ENCODE data around the gene GINS1. TPM values are rescaled to one million over a fixed set of nuclear protein-coding genes. Genes with fewer than 3 reads are reported as not detected.

GINS1 gene
- total and polyA plus RNA-seq, 2 experiments from 2014 or later = 32.0 to 65.4 TPM

DNA sequence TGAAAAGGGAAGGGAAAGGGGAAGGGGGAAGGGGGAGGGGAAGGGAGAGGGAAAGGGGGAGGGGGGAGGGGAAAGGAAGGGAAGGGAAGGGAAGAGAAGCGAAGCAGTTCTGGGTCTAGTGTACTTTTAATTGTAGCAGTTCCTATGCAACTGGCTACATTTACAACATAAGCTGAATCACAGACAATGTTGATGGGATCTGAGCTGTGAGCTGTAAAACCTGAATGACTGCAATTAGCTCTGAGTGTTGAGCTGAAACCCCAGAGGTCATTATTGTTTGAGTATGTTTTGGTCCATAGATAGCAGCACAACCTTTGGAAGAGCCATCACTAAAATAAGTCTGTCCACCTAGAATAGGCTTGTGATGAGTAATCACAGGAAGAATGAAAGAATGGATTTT, 9.7 kb upstream of the GINS1 start (continued):
- TF ChIP-seq CTCF (conservative IDR thresholded peaks at IDR 0.05; ENCODE audit: low read depth in 2 of 2) = no peak
- no peak for TF ChIP-seq STAT1 (IDR thresholded peaks at IDR 0.05; ENCODE audit: unreplicated experiment)
- no peak for TF ChIP-seq EZH2 (IDR thresholded peaks at IDR 0.05; ENCODE audit: low read depth, unreplicated experiment)
- TF ChIP-seq ZNF331 (CRISPR knock-in tag; IDR thresholded peaks at IDR 0.05; ENCODE audit: low read depth) = no peak
- no peak for TF ChIP-seq JUNB (IDR thresholded peaks at IDR 0.05; ENCODE audit: unreplicated experiment)
- TF ChIP-seq POLR2AphosphoS5 (IDR thresholded peaks at IDR 0.05; ENCODE audit: low read depth) = no peak
- no peak for TF ChIP-seq CREB1 (CRISPR knock-in tag; IDR thresholded peaks at IDR 0.05; ENCODE audit: low read depth)
- TF ChIP-seq, protein P1, sequence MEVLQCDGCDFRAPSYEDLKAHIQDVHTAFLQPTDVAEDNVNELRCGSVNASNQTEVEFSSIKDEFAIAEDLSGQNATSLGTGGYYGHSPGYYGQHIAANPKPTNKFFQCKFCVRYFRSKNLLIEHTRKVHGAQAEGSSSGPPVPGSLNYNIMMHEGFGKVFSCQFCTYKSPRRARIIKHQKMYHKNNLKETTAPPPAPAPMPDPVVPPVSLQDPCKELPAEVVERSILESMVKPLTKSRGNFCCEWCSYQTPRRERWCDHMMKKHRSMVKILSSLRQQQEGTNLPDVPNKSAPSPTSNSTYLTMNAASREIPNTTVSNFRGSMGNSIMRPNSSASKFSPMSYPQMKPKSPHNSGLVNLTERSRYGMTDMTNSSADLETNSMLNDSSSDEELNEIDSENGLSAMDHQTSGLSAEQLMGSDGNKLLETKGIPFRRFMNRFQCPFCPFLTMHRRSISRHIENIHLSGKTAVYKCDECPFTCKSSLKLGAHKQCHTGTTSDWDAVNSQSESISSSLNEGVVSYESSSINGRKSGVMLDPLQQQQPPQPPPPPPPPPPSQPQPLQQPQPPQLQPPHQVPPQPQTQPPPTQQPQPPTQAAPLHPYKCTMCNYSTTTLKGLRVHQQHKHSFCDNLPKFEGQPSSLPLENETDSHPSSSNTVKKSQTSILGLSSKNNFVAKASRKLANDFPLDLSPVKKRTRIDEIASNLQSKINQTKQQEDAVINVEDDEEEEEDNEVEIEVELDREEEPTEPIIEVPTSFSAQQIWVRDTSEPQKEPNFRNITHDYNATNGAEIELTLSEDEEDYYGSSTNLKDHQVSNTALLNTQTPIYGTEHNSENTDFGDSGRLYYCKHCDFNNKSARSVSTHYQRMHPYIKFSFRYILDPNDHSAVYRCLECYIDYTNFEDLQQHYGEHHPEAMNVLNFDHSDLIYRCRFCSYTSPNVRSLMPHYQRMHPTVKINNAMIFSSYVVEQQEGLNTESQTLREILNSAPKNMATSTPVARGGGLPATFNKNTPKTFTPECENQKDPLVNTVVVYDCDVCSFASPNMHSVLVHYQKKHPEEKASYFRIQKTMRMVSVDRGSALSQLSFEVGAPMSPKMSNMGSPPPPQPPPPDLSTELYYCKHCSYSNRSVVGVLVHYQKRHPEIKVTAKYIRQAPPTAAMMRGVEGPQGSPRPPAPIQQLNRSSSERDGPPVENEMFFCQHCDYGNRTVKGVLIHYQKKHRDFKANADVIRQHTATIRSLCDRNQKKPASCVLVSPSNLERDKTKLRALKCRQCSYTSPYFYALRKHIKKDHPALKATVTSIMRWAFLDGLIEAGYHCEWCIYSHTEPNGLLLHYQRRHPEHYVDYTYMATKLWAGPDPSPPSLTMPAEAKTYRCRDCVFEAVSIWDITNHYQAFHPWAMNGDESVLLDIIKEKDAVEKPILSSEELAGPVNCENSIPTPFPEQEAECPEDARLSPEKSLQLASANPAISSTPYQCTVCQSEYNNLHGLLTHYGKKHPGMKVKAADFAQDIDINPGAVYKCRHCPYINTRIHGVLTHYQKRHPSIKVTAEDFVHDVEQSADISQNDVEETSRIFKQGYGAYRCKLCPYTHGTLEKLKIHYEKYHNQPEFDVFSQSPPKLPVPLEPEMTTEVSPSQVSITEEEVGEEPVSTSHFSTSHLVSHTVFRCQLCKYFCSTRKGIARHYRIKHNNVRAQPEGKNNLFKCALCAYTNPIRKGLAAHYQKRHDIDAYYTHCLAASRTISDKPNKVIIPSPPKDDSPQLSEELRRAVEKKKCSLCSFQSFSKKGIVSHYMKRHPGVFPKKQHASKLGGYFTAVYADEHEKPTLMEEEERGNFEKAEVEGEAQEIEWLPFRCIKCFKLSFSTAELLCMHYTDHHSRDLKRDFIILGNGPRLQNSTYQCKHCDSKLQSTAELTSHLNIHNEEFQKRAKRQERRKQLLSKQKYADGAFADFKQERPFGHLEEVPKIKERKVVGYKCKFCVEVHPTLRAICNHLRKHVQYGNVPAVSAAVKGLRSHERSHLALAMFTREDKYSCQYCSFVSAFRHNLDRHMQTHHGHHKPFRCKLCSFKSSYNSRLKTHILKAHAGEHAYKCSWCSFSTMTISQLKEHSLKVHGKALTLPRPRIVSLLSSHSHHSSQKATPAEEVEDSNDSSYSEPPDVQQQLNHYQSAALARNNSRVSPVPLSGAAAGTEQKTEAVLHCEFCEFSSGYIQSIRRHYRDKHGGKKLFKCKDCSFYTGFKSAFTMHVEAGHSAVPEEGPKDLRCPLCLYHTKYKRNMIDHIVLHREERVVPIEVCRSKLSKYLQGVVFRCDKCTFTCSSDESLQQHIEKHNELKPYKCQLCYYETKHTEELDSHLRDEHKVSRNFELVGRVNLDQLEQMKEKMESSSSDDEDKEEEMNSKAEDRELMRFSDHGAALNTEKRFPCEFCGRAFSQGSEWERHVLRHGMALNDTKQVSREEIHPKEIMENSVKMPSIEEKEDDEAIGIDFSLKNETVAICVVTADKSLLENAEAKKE (CRISPR knock-in tag; IDR thresholded peaks at IDR 0.05) = no peak
